BJ (cell line): Measurements from ENCODE around the gene DZIP3. TPM values are rescaled to one million over a fixed set of nuclear protein-coding genes. Genes with fewer than 3 reads are reported as not detected.
"Not testable (repeated sequence)": the region's sequence is repeated elsewhere in the genome, so short reads cannot be mapped to it uniquely, and the experiment has no call there.

ENCODE experiments used
- CTCF ChIA-PET: fragments of 350-600 bp; formaldehyde crosslinking; extraction: SDS; loops from one replicate; lab custom pipeline; 2021; ENCODE audit warnings: antibody characterized with exemption, inconsistent platforms; lab: Yijun Ruan, JAX
- POLR2A ChIA-PET: fragments of 300-600 bp; sonication (Branson Sonifier 250); formaldehyde crosslinking; extraction: SDS; loops from one replicate; lab custom pipeline; 2021; ENCODE audit warnings: antibody characterized with exemption; lab: Charles Lee
- DNase-seq: peaks from one replicate; pipeline ENCODE4 v3.0.0-alpha.2; 2011; ENCODE audit warnings: low read depth
- H3K27me3 ChIP-seq: 2 replicates; pipeline ENCODE4 v1.6.0; 2011; ENCODE audit warnings: low read length; ENCODE audit not compliant: control insufficient read depth, insufficient read depth
- H3K36me3 ChIP-seq: 2 replicates; pipeline ENCODE4 v1.5.1; 2011; ENCODE audit warnings: low read length; ENCODE audit not compliant: control insufficient read depth, insufficient read depth
- H3K4me3 ChIP-seq: 2 replicates; pipeline ENCODE4 v1.5.1; 2011; ENCODE audit warnings: low read depth, mild to moderate bottlenecking, control low read depth, low read length
- CTCF ChIP-seq: IDR thresholded peaks from 2 replicates; pipeline ENCODE4 v1.5.1; 2011; ENCODE audit warnings: low read depth, mild to moderate bottlenecking, control low read depth, inconsistent platforms, low read length, moderate library complexity; ENCODE audit not compliant: insufficient read depth
- polyA plus RNA-seq: library from polyadenylated mRNA; depleted of rRNA; stranded (reverse); fragments of >200 nt; gene quantifications from 2 replicates; pipeline ENCODE4 v1.2.3, GENCODE V29; 2011

Gene DZIP3
- polyA plus RNA-seq, 1 experiment: 5.4 TPM

- peaks cover 1% of the 10 kb centered on the region; the same call in 1 of the 2 replicates for H3K36me3 ChIP-seq
- CTCF ChIA-PET: interaction anchor here (1.2 kb wide), 1 partner anchor 11 kb away, joined by 4 read pairs; no protein-coding TSS in a partner anchor
- TF ChIP-seq CTCF: no peak
- H3K27me3 ChIP-seq: no peaks in the 10 kb centered on the region
- POLR2A ChIA-PET: no interaction called here
- no peak for DNase-seq
- H3K4me3 ChIP-seq: no peak overlapping the region
Observed at GRCh38 chr3:108673988-108674661, 84.6 kb downstream of the DZIP3 start.

GRCh38 chr3:108677811-108678210 lies 88.3 kb downstream of the DZIP3 start:
- Histone ChIP-seq H3K4me3 (no peak overlapping the region), H3K36me3 (peaks cover 1% of the 10 kb centered on the region; the same call in 1 of the 2 replicates), H3K27me3 (no peaks in the 10 kb centered on the region)
- DNase-seq: no peak
- TF ChIP-seq CTCF: no peak
- ChIA-PET POLR2A (no interaction called here), CTCF (interaction anchor here (0.9 to 1.4 kb wide), 2 partner anchors 13 to 16 kb away, joined by 3 to 6 read pairs; no protein-coding TSS in a partner anchor)

GRCh38 chr3:108692286-108692685 lies 102.8 kb downstream of the DZIP3 start:
- CTCF ChIA-PET: interaction anchor here (1.2 kb wide), 1 partner anchor 30 kb away, joined by 4 read pairs; no protein-coding TSS in a partner anchor
- POLR2A ChIA-PET, H3K27me3 ChIP-seq, H3K4me3 ChIP-seq, DNase-seq, H3K36me3 ChIP-seq: not testable (repeated sequence)

GRCh38 chr3:108698461-108698860 lies 108.9 kb downstream of the DZIP3 start:
- ChIA-PET CTCF (no interaction called here), POLR2A (no interaction called here)
- no peak for DNase-seq
- TF ChIP-seq CTCF: no peak
- no peaks in the 10 kb centered on the region for H3K27me3 ChIP-seq
- H3K4me3 ChIP-seq: no peak overlapping the region
- H3K36me3 ChIP-seq: 0 out of 2 replicates have a peak, but pooled peaks cover 1% of the 10 kb centered on the region

- POLR2A ChIA-PET: no interaction called here
- Histone ChIP-seq H3K4me3 (no peak overlapping the region), H3K36me3 (no peaks in the 10 kb centered on the region), H3K27me3 (no peaks in the 10 kb centered on the region)
- no peak for TF ChIP-seq CTCF
- DNase-seq: no peak
- CTCF ChIA-PET: no interaction called here
Observed at GRCh38 chr3:108705045-108705444, 115.5 kb downstream of the DZIP3 start.
